NOMO-1 treated with dmso at 0.1 percent for 144 hours (cell line): ENCODE results near the gene RARG.
"Not testable (repeated sequence)": the region's sequence is repeated elsewhere in the genome, so short reads cannot be mapped to it uniquely, and the experiment has no call there.

Experiments
- DNase-seq: peaks from one replicate; lab custom pipeline; 2025; ENCODE audit not compliant: unreplicated experiment; lab: John Stamatoyannopoulos, UW

Gene RARG

DNA sequence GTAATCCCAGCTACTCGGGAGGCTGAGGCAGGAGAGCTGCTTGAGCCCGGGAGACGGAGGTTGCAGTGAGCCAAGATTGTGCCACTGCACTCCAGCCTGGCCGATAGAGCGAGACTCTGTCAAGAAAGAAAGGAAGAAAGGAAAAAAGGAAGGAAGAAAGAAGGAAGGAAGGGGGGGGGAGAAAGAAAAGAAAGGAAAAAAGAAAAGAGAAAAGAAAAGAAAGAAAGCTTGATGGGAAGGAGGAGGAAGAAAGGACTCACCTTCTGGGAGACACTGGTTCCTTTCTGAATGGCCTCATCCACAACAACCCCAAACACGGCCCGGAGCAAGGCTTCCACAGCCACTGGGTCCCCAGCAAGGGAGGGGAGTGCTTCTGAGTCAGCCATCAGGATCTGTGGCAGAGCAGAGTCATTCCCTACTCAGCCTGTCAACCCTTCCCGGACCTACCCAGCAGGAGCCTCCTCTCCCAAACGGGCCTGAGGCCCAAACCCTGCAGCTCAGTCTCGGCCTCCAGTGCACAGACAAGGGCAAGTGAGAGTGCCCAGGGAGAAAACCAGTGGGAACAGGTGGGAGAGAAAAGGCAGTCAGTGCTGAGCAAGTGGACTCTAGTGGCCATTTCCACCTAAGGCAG lies 58.8 kb downstream of the RARG start:
- DNase-seq, result no peak

DNA sequence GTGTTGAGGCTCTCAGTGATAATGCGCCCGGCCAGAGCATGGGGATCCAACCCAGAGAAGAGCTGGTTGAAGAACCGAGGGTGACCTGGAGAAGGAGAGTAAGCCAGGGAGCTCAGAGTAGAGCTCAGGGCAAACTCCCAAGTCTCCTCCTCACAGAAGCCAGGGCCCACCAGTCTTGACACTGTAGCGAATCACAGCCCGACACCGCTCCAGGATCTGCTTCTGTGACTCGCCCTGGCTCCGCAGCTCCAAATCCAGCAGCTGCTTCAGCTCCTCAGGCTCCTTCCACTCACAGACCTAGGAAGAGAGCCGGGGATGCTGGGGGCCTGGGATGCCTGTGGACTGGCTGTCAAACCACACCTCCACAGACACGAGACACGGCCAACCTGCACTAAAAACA lies 59.7 kb downstream of the RARG start:
- DNase-seq, result no peak

DNA sequence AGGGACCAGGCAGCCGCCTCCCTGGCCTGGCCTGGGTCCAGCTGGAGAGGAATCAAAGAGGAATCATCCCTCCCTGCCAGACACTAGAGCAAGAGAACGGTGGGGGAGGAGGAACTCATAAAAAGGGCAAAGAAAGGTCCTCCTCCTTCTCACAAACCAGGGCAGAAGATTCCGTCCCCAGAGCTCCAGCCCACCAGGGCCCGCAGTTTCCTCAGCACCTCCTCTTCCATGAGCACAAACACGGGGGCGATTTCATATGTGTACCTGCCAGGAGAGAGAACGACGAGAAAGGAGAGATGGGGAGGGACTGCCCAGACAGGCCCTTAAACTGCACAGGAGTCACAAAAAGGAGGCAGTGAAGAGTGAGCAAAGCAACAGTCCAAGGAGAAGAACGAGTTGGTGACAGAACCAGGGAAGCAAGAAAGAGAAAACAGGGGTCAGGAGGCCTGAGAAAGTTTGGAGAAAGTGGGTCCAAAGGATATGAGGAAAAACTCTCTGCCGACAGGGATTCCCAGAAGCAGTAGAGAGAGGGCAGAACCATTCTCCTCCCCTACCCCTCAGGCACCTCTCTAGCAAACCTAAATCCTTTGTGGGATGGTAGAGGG lies 60.2 kb downstream of the RARG start:
- DNase-seq, result no peak

DNA sequence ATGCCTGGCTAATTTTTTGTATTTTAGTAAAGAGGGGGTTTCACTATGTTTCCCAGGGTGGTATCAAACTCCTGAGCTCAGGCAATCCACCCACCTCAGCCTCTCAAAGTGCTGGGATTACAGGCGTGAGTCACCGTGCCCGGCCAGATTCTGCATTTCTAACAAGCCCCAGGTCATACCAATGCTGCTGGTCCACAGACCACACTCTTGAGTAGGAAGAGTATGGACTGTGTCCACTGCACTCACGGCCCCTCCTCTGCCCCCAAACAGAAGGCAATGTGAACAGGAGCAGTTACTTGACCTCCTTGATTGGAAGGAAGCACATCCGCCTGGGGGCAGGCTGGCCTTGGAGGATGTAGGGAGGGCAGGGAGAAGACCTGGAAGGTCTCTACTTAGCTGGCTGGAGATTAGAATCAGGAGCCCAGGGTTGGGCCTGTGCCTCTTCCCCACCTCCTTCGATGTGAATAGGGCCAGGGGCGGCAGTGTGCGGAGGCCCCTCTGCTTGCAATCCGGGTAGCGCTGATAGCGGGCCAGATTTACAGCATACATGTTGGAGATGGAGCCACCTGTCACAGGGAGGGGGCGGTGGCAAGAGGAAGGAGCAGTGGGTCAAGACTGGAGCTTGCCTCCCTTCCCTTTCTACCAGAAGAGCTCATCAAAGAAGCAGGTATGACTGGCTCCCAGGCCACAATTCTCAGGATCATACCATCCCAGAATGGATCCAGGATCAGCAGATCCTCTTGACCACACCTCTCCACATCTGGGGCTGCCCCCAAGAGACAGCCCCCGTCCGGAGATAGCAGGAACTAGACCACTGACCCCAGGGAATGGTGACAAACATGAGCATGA lies 60.9 kb downstream of the RARG start:
- no peak for DNase-seq

DNA sequence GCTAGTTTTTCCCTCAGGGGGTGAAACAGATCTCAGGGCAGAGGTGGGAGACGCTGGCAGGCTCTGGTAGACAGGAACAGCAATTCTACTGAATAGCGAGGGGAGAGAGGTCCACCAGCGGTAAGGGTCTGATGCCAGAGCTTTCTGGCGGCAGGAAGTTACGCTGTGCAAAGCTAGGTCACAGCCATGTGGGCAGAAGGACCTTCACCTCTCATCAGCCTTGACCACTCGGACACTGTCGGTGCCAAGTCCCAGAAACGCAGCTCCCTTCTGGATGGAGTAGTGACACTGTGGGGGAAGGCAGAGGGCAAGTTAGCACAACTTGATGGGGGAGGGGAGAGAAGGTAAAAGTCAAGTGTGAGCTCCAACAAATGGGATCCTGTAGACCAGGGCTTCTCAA lies 61.8 kb downstream of the RARG start:
- DNase-seq, result no peak

DNA sequence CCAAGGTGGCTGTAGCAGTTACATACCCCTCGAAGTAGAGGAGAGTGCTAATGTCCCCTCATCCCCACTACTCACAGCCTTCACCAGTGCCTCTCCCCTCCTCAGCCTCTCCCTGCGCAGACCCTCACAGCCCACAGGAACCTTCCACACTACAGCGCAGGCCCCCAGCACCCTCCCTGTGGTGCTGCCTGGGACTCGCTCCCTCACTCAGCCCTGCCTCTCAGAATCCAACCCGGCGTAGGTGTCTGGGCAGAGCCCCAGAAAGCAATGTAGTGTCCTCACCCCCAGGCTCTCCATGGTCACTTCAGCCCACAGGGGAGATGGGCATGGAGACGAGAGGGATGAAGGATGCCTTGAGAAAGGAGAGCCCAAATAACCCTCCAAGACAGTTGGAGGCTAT lies 62.4 kb downstream of the RARG start:
- no peak for DNase-seq

DNA sequence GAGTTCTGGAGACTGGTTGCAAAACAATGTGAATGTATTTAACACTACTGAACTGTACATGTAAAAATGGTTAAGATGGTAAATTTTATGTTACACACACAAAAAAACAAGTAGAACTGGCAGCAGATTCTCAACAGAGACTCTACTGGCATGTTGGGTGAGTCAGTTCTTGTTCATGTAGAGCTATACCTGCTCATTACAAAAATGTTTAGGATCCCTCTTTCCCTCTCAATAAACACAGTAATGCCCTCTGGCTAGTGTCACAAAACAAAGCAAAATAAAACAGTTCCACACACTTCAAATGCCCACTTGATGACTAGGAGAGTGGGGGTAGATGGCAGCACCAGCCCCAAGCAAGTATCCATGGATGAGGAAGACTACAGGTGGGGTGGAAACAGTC lies 65.2 kb downstream of the RARG start:
- DNase-seq, result no peak

DNA sequence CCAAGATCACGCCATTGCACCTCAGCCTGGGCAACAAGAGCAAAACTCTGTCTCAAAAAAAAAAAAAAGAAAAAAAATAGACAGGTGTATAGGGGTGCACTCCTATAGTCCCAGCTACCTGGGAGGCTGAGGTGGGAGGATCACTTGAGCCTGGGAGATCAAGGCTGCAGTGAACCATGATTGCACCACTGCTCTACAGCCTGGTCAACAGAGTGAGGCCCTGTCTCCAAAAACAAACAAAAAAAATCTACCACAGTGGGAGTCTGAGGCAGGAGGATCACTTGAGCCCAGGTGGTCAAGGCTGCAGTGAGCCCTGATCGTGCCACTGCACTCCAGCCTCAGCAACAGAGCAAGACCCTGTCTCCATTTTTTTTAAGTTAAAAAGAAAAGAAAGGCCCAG lies 69.0 kb downstream of the RARG start:
- DNase-seq, result not testable (repeated sequence)

DNA sequence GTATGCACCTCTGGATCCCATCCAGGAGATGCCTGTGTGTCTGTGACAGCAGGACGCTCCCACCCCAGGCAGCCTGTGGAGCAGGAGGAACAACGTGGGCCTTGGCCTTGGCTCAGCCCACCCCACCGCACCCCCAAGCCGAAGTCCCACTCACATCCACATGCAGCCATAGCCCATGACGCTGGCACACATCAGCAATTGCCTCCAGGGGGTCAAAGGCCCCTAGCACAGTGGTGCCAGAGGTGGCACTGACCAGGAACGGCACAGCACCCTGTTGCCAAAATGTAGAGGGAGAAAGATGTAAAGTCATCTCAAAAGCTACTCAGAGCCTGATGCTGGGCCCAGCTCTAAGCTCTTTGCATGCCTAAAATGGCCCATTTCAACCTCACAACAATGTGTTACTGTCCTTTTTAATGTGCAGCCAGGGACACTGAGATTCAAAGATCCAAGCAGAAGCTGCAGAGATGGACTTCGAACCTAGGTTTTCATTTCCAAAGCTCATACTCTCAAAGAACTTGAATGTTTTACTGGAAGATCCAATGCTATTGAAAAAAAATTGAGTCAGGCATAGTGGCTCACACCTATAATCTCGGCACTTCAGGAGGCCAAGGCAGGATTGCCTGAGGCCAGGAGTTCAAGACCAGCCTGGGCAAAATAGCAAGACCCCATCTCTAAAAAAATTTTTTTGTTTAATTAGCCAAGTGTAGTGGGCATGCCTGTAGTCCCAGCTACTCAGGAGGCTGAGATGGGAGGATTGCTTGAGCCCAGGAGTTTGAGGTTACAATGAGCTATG lies 70.7 kb downstream of the RARG start:
- no peak for DNase-seq

DNA sequence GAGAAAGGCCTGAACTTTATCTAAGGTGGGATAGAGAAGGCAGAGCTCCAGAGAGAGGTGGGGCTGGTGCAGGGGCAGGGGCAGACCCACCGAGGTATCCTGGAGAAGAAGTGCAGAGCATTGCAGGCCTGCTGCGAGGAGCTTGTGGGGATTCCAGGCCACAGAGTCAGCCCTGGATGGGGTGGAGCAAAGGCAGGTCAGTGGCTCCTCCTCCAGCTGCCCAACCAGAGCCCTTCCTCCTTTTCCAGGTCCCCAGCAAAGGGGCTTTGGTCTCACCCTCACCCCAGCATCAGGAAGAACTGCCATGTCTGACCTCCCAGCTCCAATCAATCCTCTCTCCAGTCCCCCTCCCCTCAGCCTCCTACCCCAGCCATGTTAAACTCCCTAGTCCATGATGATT lies 71.3 kb downstream of the RARG start:
- no peak for DNase-seq
